K562 (cell line): Measurements from ENCODE around the gene AARS1. TPM values are rescaled to one million over a fixed set of nuclear protein-coding genes. Genes with fewer than 3 reads are reported as not detected.
A peak's percentile ranks its signal among the peaks of the same experiment; 100 is the strongest.

Experiments
- CBFB ChIP-seq: sonication (generic); formaldehyde crosslinking; IDR thresholded peaks from 2 replicates; pipeline ENCODE4 v1.4.0; 2020; ENCODE audit warnings: mild to moderate bottlenecking, missing genetic modification reagents
- CREM ChIP-seq: IDR thresholded peaks from 2 replicates; pipeline ENCODE4 v1.6.1; 2014; ENCODE audit warnings: antibody characterized with exemption, low read depth
- DMBX1 ChIP-seq: fragments of 250-450 bp; sonication (Bioruptor Pico); IDR thresholded peaks from 2 replicates; pipeline ENCODE4 v1.8.0; 2022; ENCODE audit warnings: inconsistent platforms, mild to moderate bottlenecking, moderate library complexity, borderline replicate concordance
- GTF2A2 ChIP-seq: IDR thresholded peaks from 2 replicates; pipeline ENCODE4 v1.6.1; 2016; ENCODE audit warnings: mild to moderate bottlenecking, missing genetic modification characterization, missing compliant biosample characterization
- GTF2F1 ChIP-seq: IDR thresholded peaks from 2 replicates; pipeline ENCODE4 v1.6.1; 2011; ENCODE audit warnings: low read depth, low read length, improper control_type of control experiment
- KAT7 ChIP-seq: sonication (generic); formaldehyde crosslinking; IDR thresholded peaks from 2 replicates; pipeline ENCODE4 v1.8.0; 2022; ENCODE audit warnings: missing genetic modification reagents, mild to moderate bottlenecking, borderline replicate concordance
- MYC ChIP-seq, 2 experiments: fragments of 250-450 bp in 1 of 2; sonication (Bioruptor Pico) in 1 of 2; IDR thresholded peaks; 2 replicates each; pipeline versions ENCODE4 v1.5.1 to v1.6.1; 2012 to 2021; ENCODE audit warnings: low read depth in 2 of 2, borderline replicate concordance in 1 of 2, improper control_type of control experiment in 1 of 2, low read length in 1 of 2, mild to moderate bottlenecking in 1 of 2, moderate library complexity in 1 of 2
- MYNN ChIP-seq, 2 experiments: sonication (generic); formaldehyde crosslinking in 1 of 2; IDR thresholded peaks; 2 replicates each; pipeline versions ENCODE4 v1.5.0 to v1.6.1; 2016 to 2020; ENCODE audit warnings: antibody characterized with exemption in 1 of 2, missing genetic modification reagents in 1 of 2
- NELFE ChIP-seq: IDR thresholded peaks from 2 replicates; pipeline ENCODE4 v1.6.1; 2011; ENCODE audit warnings: mild to moderate bottlenecking; ENCODE audit not compliant: insufficient read depth, insufficient read length
- PCBP1 ChIP-seq: fragments of 200-400 bp; formaldehyde crosslinking; IDR thresholded peaks from 2 replicates; pipeline ENCODE4 v1.6.1; 2018; ENCODE audit warnings: mild to moderate bottlenecking, low read depth, low read length; ENCODE audit not compliant: poor library complexity, severe bottlenecking
- PCBP2 ChIP-seq: fragments of 200-400 bp; formaldehyde crosslinking; IDR thresholded peaks from 2 replicates; pipeline ENCODE4 v1.6.1; 2018; ENCODE audit warnings: low read length, low read depth, mild to moderate bottlenecking, moderate library complexity; ENCODE audit not compliant: poor library complexity, severe bottlenecking
- PRMT5 ChIP-seq: sonication (generic); formaldehyde crosslinking; IDR thresholded peaks from 2 replicates; pipeline ENCODE4 v1.5.0; 2020; ENCODE audit warnings: missing genetic modification reagents
- STAT5A ChIP-seq: IDR thresholded peaks from 2 replicates; pipeline ENCODE4 v1.6.1; 2012; ENCODE audit warnings: low read length, inconsistent platforms, borderline replicate concordance
- ZNF175 ChIP-seq: fragments of 200-800 bp; sonication (Bioruptor generic); IDR thresholded peaks from 2 replicates; pipeline ENCODE4 v1.6.1; 2016; ENCODE audit warnings: low read depth, mild to moderate bottlenecking, missing genetic modification characterization, missing compliant biosample characterization
- ZNF431 ChIP-seq: sonication (generic); formaldehyde crosslinking; IDR thresholded peaks from 2 replicates; pipeline ENCODE4 v1.8.0; 2022; ENCODE audit warnings: mild to moderate bottlenecking, missing genetic modification reagents
- ZNF551 ChIP-seq: fragments of 250-450 bp; sonication (Bioruptor Pico); IDR thresholded peaks from 2 replicates; pipeline ENCODE4 v1.5.0; 2021; ENCODE audit warnings: mild to moderate bottlenecking, moderate library complexity
- ZNF77 ChIP-seq: fragments of 250-450 bp; sonication (Bioruptor Pico); IDR thresholded peaks from 2 replicates; pipeline ENCODE4 v1.5.0; 2020
- polyA plus RNA-seq, 8 experiments: library from polyadenylated mRNA; depleted of rRNA in 4 of 8; stranded (reverse) in 5 of 8; unstranded in 3 of 8; fragments of >200 nt; fragmentation: Nextera tagmentation in 2 of 8; fragmentation: Illumina TruSeq in 1 of 8; extraction: Ambion mirVana in 2 of 8; extraction: Trizol in 1 of 8; gene quantifications; 2 replicates each; pipeline versions ENCODE4 v1.2.1 to v1.2.3, GENCODE V29; 2011 to 2014; ENCODE audit warnings: inconsistent platforms in 1 of 8, missing spikeins in 1 of 8
- total RNA-seq, 7 experiments: library from RNA; depleted of rRNA in 6 of 7; stranded (reverse); fragments of >200 nt in 6 of 7; fragmentation: Illumina TruSeq in 2 of 7; extraction: Trizol in 2 of 7; gene quantifications; 2 replicates each; pipeline versions ENCODE4 v1.2.1 to v1.2.3, GENCODE V29; 2011 to 2021; ENCODE audit warnings: low replicate concordance in 1 of 7
- TF ChIP-seq, protein P1 (sequence below): fragments of 450-650 bp; IDR thresholded peaks from 2 replicates; pipeline ENCODE4 v1.6.1; 2014; ENCODE audit warnings: low read depth, mild to moderate bottlenecking, moderate library complexity, borderline replicate concordance
- TF ChIP-seq, protein P2 (sequence below): conservative IDR thresholded peaks from 2 replicates; pipeline ENCODE4 v1.6.1; 2011; ENCODE audit warnings: low read depth, mild to moderate bottlenecking, low read length; ENCODE audit not compliant: control insufficient read depth
- TF ChIP-seq, protein P3 (sequence below): sonication (generic); formaldehyde crosslinking; IDR thresholded peaks from 2 replicates; pipeline ENCODE4 v1.8.0; 2022; ENCODE audit warnings: mild to moderate bottlenecking, missing genetic modification reagents
- TF ChIP-seq, protein P4 (sequence below): fragments of 250-450 bp; sonication (Bioruptor Pico); IDR thresholded peaks from 2 replicates; pipeline ENCODE4 v1.4.0; 2020

Gene AARS1
- total and polyA plus RNA-seq, 9 of the 15 experiments (the other 6 are each of a cell fraction or from before 2014, with no cell fraction given) = 50.1 to 235 (median 174) TPM

DNA sequence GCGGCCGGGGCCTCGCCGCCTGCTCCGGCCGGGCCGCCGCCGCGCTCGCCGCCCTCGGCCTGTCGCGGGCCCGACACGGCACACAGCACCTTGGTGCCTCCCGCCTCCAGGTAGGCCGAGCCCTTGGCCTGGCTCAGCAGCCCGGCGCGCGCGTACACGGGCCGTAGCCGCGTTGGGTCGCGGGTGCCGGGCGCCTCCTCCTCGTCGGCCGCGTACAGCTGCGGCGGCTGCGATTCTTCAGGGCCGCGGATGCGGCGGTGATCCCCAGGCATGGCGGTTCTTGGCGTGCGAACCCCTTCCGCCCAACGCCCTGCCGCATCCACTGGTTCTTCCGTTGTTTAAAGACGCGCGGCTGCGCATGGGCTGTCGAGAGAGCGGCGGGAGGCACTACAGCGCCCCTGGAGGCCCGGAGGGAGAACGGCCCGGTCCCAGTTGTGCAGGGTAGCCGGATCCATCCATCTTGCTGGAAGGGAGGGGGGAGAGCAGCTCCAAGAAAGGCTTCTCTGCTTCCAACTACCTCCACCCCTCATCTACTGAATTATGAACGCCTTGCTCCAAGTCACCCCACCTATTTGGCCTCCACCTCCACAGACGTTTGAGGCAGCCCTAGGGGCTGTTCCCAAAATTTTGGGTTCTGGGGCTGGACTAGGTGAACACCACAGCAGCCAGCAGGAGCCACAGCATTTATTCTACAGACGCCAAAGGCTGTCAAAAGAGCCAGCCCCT lies 37.5 kb downstream of the AARS1 start, which contains the start of gene EXOSC6 (continued):
- TF ChIP-seq PCBP1 (peak; percentile 68), ZNF77 (CRISPR knock-in tag) (0 out of 2 replicates have a peak, but pooled peaks have one; percentile 56), CREM (peak; percentile 80), KAT7 (CRISPR knock-in tag) (no peak), CBFB (CRISPR knock-in tag) (no peak), STAT5A (no peak; the same call in 1 of the 2 replicates), ZNF551 (CRISPR knock-in tag) (no peak), DMBX1 (CRISPR knock-in tag) (no peak), NELFE (no peak), PCBP2 (no peak), PRMT5 (CRISPR knock-in tag) (no peak), ZNF175 (CRISPR knock-in tag) (no peak), MYC (IDR thresholded peaks at IDR 0.05; ENCODE audit: low read depth, low read length) (peak; percentile 88), MYC (CRISPR knock-in tag; IDR thresholded peaks at IDR 0.05; ENCODE audit: borderline replicate concordance, low read depth) (0 out of 2 replicates have a peak, but pooled peaks have one; percentile 88), MYNN (IDR thresholded peaks at IDR 0.05) (peak; percentile 96), MYNN (CRISPR knock-in tag; IDR thresholded peaks at IDR 0.05) (no peak), GTF2A2 (tag) (no peak), ZNF431 (CRISPR knock-in tag) (peak; percentile 54; the same call in 1 of the 2 replicates), GTF2F1 (no peak; the same call in 1 of the 2 replicates)
- TF ChIP-seq, protein P1, sequence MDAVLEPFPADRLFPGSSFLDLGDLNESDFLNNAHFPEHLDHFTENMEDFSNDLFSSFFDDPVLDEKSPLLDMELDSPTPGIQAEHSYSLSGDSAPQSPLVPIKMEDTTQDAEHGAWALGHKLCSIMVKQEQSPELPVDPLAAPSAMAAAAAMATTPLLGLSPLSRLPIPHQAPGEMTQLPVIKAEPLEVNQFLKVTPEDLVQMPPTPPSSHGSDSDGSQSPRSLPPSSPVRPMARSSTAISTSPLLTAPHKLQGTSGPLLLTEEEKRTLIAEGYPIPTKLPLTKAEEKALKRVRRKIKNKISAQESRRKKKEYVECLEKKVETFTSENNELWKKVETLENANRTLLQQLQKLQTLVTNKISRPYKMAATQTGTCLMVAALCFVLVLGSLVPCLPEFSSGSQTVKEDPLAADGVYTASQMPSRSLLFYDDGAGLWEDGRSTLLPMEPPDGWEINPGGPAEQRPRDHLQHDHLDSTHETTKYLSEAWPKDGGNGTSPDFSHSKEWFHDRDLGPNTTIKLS = 0 out of 2 replicates have a peak, but pooled peaks have one; percentile 23
- TF ChIP-seq, protein P2, sequence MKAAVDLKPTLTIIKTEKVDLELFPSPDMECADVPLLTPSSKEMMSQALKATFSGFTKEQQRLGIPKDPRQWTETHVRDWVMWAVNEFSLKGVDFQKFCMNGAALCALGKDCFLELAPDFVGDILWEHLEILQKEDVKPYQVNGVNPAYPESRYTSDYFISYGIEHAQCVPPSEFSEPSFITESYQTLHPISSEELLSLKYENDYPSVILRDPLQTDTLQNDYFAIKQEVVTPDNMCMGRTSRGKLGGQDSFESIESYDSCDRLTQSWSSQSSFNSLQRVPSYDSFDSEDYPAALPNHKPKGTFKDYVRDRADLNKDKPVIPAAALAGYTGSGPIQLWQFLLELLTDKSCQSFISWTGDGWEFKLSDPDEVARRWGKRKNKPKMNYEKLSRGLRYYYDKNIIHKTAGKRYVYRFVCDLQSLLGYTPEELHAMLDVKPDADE = peak; percentile 78
- TF ChIP-seq, protein P3, sequence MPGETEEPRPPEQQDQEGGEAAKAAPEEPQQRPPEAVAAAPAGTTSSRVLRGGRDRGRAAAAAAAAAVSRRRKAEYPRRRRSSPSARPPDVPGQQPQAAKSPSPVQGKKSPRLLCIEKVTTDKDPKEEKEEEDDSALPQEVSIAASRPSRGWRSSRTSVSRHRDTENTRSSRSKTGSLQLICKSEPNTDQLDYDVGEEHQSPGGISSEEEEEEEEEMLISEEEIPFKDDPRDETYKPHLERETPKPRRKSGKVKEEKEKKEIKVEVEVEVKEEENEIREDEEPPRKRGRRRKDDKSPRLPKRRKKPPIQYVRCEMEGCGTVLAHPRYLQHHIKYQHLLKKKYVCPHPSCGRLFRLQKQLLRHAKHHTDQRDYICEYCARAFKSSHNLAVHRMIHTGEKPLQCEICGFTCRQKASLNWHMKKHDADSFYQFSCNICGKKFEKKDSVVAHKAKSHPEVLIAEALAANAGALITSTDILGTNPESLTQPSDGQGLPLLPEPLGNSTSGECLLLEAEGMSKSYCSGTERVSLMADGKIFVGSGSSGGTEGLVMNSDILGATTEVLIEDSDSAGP = no peak
- TF ChIP-seq, protein P4, sequence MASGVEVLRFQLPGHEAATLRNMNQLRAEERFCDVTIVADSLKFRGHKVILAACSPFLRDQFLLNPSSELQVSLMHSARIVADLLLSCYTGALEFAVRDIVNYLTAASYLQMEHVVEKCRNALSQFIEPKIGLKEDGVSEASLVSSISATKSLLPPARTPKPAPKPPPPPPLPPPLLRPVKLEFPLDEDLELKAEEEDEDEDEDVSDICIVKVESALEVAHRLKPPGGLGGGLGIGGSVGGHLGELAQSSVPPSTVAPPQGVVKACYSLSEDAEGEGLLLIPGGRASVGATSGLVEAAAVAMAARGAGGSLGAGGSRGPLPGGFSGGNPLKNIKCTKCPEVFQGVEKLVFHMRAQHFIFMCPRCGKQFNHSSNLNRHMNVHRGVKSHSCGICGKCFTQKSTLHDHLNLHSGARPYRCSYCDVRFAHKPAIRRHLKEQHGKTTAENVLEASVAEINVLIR (CRISPR knock-in tag) = 0 out of 2 replicates have a peak, but pooled peaks have one; percentile 9
